OCI-LY7 (cell line): ENCODE results near the gene STAMBPL1.

ENCODE experiments used
- EZH2phosphoT487 ChIP-seq: fragments of 200-600 bp; sonication (generic); IDR thresholded peaks from 2 replicates; pipeline ENCODE4 v1.6.1; 2018; ENCODE audit warnings: low read depth, borderline replicate concordance, mild to moderate bottlenecking, mixed run types, antibody characterized with exemption, low read length, moderate library complexity, mixed read lengths
- TF ChIP-seq, protein P1 (sequence below): fragments of 200-600 bp; sonication (generic); conservative IDR thresholded peaks from 2 replicates; pipeline ENCODE4 v1.5.1; 2014; ENCODE audit warnings: mild to moderate bottlenecking, antibody characterized with exemption, low read length, moderate library complexity, mixed read lengths

DNA sequence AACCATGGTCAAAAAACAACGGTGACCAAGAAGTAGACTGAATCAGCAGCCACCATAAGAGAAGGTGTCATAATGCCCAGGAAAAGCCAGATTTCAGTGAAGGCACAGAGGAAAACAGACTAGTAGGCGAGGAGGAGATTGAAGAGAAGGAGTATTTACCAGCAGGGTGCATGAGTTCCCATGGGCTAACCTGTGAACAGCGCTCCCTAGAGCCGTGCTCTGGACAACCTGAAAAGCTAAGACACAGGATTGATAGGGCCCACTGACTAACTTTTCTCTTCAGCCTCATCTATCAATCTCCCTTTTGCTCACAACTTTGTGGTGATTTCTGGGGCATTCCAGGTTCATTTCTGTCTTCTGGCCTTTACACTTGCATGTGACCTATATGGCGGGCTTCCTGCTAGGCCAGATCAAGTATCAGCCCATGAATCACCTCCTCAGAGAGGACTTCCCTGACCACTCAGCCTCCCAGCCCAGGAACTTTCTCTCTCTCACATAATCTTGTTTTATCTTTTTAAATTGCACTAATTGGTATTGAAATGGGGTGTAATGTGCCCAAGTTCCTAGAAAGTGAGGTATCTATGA, 41.2 kb upstream of the STAMBPL1 start:
- TF ChIP-seq, protein P1, sequence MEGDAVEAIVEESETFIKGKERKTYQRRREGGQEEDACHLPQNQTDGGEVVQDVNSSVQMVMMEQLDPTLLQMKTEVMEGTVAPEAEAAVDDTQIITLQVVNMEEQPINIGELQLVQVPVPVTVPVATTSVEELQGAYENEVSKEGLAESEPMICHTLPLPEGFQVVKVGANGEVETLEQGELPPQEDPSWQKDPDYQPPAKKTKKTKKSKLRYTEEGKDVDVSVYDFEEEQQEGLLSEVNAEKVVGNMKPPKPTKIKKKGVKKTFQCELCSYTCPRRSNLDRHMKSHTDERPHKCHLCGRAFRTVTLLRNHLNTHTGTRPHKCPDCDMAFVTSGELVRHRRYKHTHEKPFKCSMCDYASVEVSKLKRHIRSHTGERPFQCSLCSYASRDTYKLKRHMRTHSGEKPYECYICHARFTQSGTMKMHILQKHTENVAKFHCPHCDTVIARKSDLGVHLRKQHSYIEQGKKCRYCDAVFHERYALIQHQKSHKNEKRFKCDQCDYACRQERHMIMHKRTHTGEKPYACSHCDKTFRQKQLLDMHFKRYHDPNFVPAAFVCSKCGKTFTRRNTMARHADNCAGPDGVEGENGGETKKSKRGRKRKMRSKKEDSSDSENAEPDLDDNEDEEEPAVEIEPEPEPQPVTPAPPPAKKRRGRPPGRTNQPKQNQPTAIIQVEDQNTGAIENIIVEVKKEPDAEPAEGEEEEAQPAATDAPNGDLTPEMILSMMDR = no peak
- no peak for TF ChIP-seq EZH2phosphoT487
